ENCODE measurements around the gene GRIA3.

DNA sequence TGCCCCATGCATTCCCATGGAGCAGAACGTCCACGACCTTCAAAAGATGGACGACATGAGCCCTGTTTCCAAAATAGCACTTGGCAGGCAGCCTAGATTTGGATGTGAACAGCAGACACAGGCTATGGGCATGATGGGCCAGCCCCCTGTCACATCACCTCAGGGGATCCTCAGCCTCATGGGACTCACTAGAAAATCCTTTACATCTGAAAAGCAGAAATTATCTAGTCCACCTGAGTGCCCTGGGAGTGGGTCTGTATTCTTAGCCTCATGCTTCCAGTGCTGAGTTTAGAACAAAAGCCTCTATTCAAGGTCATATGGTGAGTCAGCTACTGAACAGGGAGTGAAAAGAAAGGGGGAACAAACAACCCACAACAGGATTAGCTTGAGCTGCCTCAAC is 35.8 kb downstream of the GRIA3 start:
- no peak for TF ChIP-seq CBFB (IDR thresholded peaks at IDR 0.05; ENCODE audit: low read depth)
- TF ChIP-seq JUND (IDR thresholded peaks at IDR 0.05; ENCODE audit: low read depth, low read length): no peak
- TF ChIP-seq, protein P1, sequence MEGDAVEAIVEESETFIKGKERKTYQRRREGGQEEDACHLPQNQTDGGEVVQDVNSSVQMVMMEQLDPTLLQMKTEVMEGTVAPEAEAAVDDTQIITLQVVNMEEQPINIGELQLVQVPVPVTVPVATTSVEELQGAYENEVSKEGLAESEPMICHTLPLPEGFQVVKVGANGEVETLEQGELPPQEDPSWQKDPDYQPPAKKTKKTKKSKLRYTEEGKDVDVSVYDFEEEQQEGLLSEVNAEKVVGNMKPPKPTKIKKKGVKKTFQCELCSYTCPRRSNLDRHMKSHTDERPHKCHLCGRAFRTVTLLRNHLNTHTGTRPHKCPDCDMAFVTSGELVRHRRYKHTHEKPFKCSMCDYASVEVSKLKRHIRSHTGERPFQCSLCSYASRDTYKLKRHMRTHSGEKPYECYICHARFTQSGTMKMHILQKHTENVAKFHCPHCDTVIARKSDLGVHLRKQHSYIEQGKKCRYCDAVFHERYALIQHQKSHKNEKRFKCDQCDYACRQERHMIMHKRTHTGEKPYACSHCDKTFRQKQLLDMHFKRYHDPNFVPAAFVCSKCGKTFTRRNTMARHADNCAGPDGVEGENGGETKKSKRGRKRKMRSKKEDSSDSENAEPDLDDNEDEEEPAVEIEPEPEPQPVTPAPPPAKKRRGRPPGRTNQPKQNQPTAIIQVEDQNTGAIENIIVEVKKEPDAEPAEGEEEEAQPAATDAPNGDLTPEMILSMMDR (IDR thresholded peaks at IDR 0.05 in 2 of 3, conservative IDR thresholded peaks at IDR 0.05 in 1 of 3; ENCODE audit: control insufficient read depth in 2 of 3, extremely low read depth in 1 of 3, insufficient read depth in 1 of 3, low read depth in 3 of 3, low read length in 3 of 3): no peak
- no peak for TF ChIP-seq NFYB (IDR thresholded peaks at IDR 0.05; ENCODE audit: insufficient read depth, low read depth, low read length)
- no peak for TF ChIP-seq PML (IDR thresholded peaks at IDR 0.05; ENCODE audit: low read length)
- TF ChIP-seq RUNX3 (IDR thresholded peaks at IDR 0.05; ENCODE audit: low read length): no peak
- TF ChIP-seq HDAC2 (IDR thresholded peaks at IDR 0.05): no peak
- TF ChIP-seq ATF7 (IDR thresholded peaks at IDR 0.05; ENCODE audit: low read depth): no peak
